ENCODE measurements around the gene KCNH6. TPM values are rescaled to one million over a fixed set of nuclear protein-coding genes. Genes with fewer than 3 reads are reported as not detected.
A peak's percentile ranks its signal among the peaks of the same experiment; 100 is the strongest.

KCNH6 gene
- total RNA-seq, 2 experiments from 2014 or later, result not detected

DNA sequence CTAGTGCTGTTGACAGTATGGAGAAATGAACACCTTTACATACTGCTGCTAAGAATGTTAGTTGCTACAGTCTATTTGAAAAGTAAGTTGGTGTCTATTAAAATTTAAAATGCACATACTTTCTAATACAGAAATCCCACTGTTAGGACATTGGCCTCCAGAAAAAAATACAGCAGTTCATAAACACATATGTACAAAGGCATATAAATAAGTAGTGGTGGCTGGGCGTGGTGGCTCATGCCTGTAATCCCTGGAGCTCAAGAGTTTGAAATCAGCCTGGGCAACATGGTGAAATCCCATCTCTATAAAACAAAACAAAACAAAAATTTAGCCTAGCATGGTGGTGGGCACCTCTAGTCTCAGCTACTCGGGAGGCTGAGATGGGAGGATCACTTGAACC, 40.2 kb downstream of the KCNH6 start:
- Mint-ChIP-seq H3K27ac (peak overlapping the region; percentile 41), H3K27me3 (no peaks in the 10 kb centered on the region), H3K36me3 (ENCODE audit: low read depth) (peaks cover 17% of the 10 kb centered on the region), H3K9me3 (no peaks in the 10 kb centered on the region), H3K4me3 (no peak overlapping the region), H3K4me1 (ENCODE audit: low read depth) (peaks cover 72% of the 10 kb centered on the region)
- Histone ChIP-seq H3K4me1 (ENCODE audit: insufficient read depth, low read length) (peaks cover 21% of the 10 kb centered on the region), H3K4me3 (ENCODE audit: low read length) (no peak overlapping the region), H3K27me3 (ENCODE audit: control insufficient read depth in 1 of 2, insufficient read depth in 2 of 2, low read length in 2 of 2) (no peaks in the 10 kb centered on the region), H3K9me3 (ENCODE audit: control insufficient read depth in 1 of 2, insufficient read depth in 1 of 2, low read length in 2 of 2) (no peaks in the 10 kb centered on the region), H3K36me3 (ENCODE audit: insufficient read depth, low read length) (peaks cover 4% of the 10 kb centered on the region), H3K27ac (ENCODE audit: low read depth in 1 of 2, low read length in 2 of 2) (no peak overlapping the region)
- ATAC-seq (ENCODE audit: poor library complexity) (no peak), DNase-seq (no peak)
- CTCF ChIA-PET, result no interaction called here
- TF ChIP-seq, protein P1, sequence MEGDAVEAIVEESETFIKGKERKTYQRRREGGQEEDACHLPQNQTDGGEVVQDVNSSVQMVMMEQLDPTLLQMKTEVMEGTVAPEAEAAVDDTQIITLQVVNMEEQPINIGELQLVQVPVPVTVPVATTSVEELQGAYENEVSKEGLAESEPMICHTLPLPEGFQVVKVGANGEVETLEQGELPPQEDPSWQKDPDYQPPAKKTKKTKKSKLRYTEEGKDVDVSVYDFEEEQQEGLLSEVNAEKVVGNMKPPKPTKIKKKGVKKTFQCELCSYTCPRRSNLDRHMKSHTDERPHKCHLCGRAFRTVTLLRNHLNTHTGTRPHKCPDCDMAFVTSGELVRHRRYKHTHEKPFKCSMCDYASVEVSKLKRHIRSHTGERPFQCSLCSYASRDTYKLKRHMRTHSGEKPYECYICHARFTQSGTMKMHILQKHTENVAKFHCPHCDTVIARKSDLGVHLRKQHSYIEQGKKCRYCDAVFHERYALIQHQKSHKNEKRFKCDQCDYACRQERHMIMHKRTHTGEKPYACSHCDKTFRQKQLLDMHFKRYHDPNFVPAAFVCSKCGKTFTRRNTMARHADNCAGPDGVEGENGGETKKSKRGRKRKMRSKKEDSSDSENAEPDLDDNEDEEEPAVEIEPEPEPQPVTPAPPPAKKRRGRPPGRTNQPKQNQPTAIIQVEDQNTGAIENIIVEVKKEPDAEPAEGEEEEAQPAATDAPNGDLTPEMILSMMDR (IDR thresholded peaks at IDR 0.05), result no peak
- intact Hi-C loops (cut with DNase I, micrococcal nuclease), result no loop called here
- POLR2A ChIA-PET, result no interaction called here

DNA sequence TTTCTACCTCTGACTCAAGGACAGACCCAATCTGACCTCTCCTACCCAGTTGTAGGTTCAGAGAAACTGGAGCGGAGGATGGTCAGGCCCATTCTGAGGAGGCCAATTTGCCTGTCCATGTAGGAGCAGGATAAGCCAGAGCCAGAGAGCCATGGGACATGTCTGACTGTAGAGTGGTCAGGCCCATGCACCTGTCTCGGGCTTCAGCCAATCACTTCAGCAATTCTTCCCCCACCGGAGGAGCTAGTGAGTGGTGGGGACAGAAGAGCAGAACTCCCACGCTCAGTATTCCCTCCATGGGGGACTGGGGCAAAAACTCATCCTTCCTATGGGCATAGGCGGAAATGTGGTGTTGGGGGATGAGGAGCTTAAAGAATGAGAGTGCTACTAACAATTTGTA, 41.4 kb downstream of the KCNH6 start:
- DNase-seq, result no peak
- CTCF ChIA-PET, result interaction anchor here (1.2 kb wide), 1 partner anchor 48 kb away, joined by 3 read pairs; no protein-coding TSS in a partner anchor
- peaks cover 23% of the 10 kb centered on the region for H3K36me3 Mint-ChIP-seq (ENCODE audit: low read depth)
- H3K9me3 ChIP-seq (ENCODE audit: control insufficient read depth in 1 of 2, insufficient read depth in 1 of 2, low read length in 2 of 2), result no peaks in the 10 kb centered on the region
- ATAC-seq (ENCODE audit: poor library complexity), result no peak
- no peaks in the 10 kb centered on the region for H3K9me3 Mint-ChIP-seq
- peaks cover 72% of the 10 kb centered on the region for H3K4me1 Mint-ChIP-seq (ENCODE audit: low read depth)
- H3K4me3 Mint-ChIP-seq, result no peak overlapping the region
- intact Hi-C loops (cut with DNase I, micrococcal nuclease), result no loop called here
- no peaks in the 10 kb centered on the region for H3K27me3 ChIP-seq (ENCODE audit: control insufficient read depth in 1 of 2, insufficient read depth in 2 of 2, low read length in 2 of 2)
- TF ChIP-seq, protein P1 (IDR thresholded peaks at IDR 0.05), result no peak
- H3K36me3 ChIP-seq (ENCODE audit: insufficient read depth, low read length), result peaks cover 9% of the 10 kb centered on the region
- no peak overlapping the region for H3K4me3 ChIP-seq (ENCODE audit: low read length)
- POLR2A ChIA-PET, result interaction anchor here (1.5 kb wide), 1 partner anchor 14 kb away, joined by 4 read pairs; the partner anchor contains the start of gene DCAF7
- peak overlapping the region; percentile 49 for H3K27ac Mint-ChIP-seq
- peaks cover 21% of the 10 kb centered on the region for H3K4me1 ChIP-seq (ENCODE audit: insufficient read depth, low read length)
- no peak overlapping the region for H3K27ac ChIP-seq (ENCODE audit: low read depth in 1 of 2, low read length in 2 of 2)
- H3K27me3 Mint-ChIP-seq, result no peaks in the 10 kb centered on the region

DNA sequence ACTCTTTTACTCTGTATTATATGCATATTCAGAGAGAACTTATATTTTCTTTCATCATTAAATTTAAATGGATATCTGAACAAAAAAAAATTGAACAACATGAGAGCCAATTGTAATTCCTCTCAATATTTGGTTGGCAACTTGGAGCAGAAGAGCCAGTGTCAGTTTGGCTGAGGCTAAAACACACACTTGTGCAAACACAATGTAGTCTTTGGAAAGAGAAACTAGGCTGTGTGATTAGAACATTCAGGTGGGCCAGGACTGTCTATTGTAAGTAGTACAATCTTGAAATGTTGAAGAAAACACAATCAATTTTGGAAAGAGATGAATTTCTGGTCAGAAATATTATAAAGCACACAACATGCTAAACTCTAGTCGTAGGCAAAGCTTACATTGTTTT, 44.1 kb downstream of the KCNH6 start:
- H3K9me3 ChIP-seq (ENCODE audit: control insufficient read depth in 1 of 2, insufficient read depth in 1 of 2, low read length in 2 of 2), result no peaks in the 10 kb centered on the region
- H3K36me3 ChIP-seq (ENCODE audit: insufficient read depth, low read length), result peaks cover 11% of the 10 kb centered on the region
- no peak for DNase-seq
- Mint-ChIP-seq H3K36me3 (ENCODE audit: low read depth) (peaks cover 32% of the 10 kb centered on the region), H3K4me1 (ENCODE audit: low read depth) (peaks cover 59% of the 10 kb centered on the region), H3K27me3 (no peaks in the 10 kb centered on the region), H3K4me3 (no peak overlapping the region), H3K9me3 (no peaks in the 10 kb centered on the region), H3K27ac (peak overlapping the region; percentile 7)
- intact Hi-C loops (cut with DNase I, micrococcal nuclease), result no loop called here
- CTCF ChIA-PET, result no interaction called here
- H3K27me3 ChIP-seq (ENCODE audit: control insufficient read depth in 1 of 2, insufficient read depth in 2 of 2, low read length in 2 of 2), result no peaks in the 10 kb centered on the region
- ATAC-seq (ENCODE audit: poor library complexity), result no peak
- TF ChIP-seq, protein P1 (IDR thresholded peaks at IDR 0.05), result no peak
- POLR2A ChIA-PET, result no interaction called here
- H3K27ac ChIP-seq (ENCODE audit: low read depth in 1 of 2, low read length in 2 of 2), result no peak overlapping the region
- no peak overlapping the region for H3K4me3 ChIP-seq (ENCODE audit: low read length)
- peaks cover 18% of the 10 kb centered on the region for H3K4me1 ChIP-seq (ENCODE audit: insufficient read depth, low read length)

Measured in CD4-positive, alpha-beta T cell (primary cell).